ENCODE measurements around the gene SCGB3A1.

SCGB3A1 gene

GRCh38 chr5:180604271-180604670, 13.0 kb upstream of the SCGB3A1 start:
- DNase-seq = no peak

GRCh38 chr5:180603076-180603594, 11.8 kb upstream of the SCGB3A1 start:
- DNase-seq = no peak

GRCh38 chr5:180602481-180603075, 11.3 kb upstream of the SCGB3A1 start:
- DNase-seq = no peak

- DNase-seq = no peak
These were observed 10.5 kb upstream of the SCGB3A1 start for GRCh38 chr5:180601591-180602480.

GRCh38 chr5:180600554-180601041, 9.3 kb upstream of the SCGB3A1 start:
- no peak for DNase-seq

GRCh38 chr5:180599981-180600553, 8.8 kb upstream of the SCGB3A1 start:
- no peak for DNase-seq

GRCh38 chr5:180599590-180599914, 8.3 kb upstream of the SCGB3A1 start:
- DNase-seq = no peak

- no peak for DNase-seq
These were observed 7.7 kb upstream of the SCGB3A1 start for GRCh38 chr5:180598797-180599589.

GRCh38 chr5:180598316-180598701, 7.0 kb upstream of the SCGB3A1 start:
- no peak for DNase-seq

- DNase-seq = no peak
These were observed 5.5 kb upstream of the SCGB3A1 start for GRCh38 chr5:180596668-180597231.

- DNase-seq = no peak
These were observed 4.9 kb upstream of the SCGB3A1 start for GRCh38 chr5:180596115-180596667.

GRCh38 chr5:180595381-180596114, 4.2 kb upstream of the SCGB3A1 start:
- no peak for DNase-seq

- no peak for DNase-seq
These were observed 3.7 kb upstream of the SCGB3A1 start for GRCh38 chr5:180595046-180595379.

- DNase-seq = no peak
These were observed 3.2 kb upstream of the SCGB3A1 start for GRCh38 chr5:180594311-180595045.

GRCh38 chr5:180593446-180594206, 2.3 kb upstream of the SCGB3A1 start:
- DNase-seq = no peak

- DNase-seq = no peak
These were observed 877 bp upstream of the SCGB3A1 start for GRCh38 chr5:180592176-180592575.

- no peak for DNase-seq
These were observed 572 bp downstream of the SCGB3A1 start for GRCh38 chr5:180590543-180591310.

GRCh38 chr5:180589771-180590542, 1.3 kb downstream of the SCGB3A1 start:
- no peak for DNase-seq
